ENCODE results near the gene NKAIN2.

The NKAIN2 gene

GRCh38 chr6:124319410-124319809 lies 515.7 kb downstream of the NKAIN2 start:
- no peak overlapping the region for H2AK5ac ChIP-seq (ENCODE audit: low read length)
- H3K4me1 ChIP-seq (ENCODE audit: control insufficient read depth in 1 of 2, insufficient read depth in 2 of 2, low read length in 2 of 2), result no peaks in the 10 kb centered on the region
- no peak overlapping the region for H4K8ac ChIP-seq (ENCODE audit: low read depth, low read length)
- no peak overlapping the region for H3K9ac ChIP-seq (ENCODE audit: low read length)
- no peak overlapping the region for H3K4me2 ChIP-seq (ENCODE audit: low read length)
- no peaks in the 10 kb centered on the region for H3K9me3 ChIP-seq (ENCODE audit: insufficient read depth, low read depth, low read length)
- no peak overlapping the region for H2BK12ac ChIP-seq (ENCODE audit: low read length)
- no peak overlapping the region for H2BK120ac ChIP-seq (ENCODE audit: insufficient read depth, low read length, poor library complexity)
- no peak overlapping the region for H3K23ac ChIP-seq (ENCODE audit: low read length)
- no peak overlapping the region for H3K27ac ChIP-seq (ENCODE audit: low read depth, low read length)
- WGBS (ENCODE audit: extremely low coverage, insufficient coverage, insufficient read length), result no CpG with 5 or more reads among the region's 2 CpGs
- no peaks in the 10 kb centered on the region for H3K79me2 ChIP-seq (ENCODE audit: control insufficient read depth, insufficient read depth, low read length, poor library complexity)
- no peak overlapping the region for H4K91ac ChIP-seq (ENCODE audit: low read depth, low read length)
- H2AFZ ChIP-seq (ENCODE audit: insufficient read depth, low read length, poor library complexity), result no peak overlapping the region
- no peak for DNase-seq
- no peak overlapping the region for H3K14ac ChIP-seq (ENCODE audit: low read length)
- no peak overlapping the region for H3K18ac ChIP-seq (ENCODE audit: low read length)
- no peaks in the 10 kb centered on the region for H3K79me1 ChIP-seq (ENCODE audit: low read length)
- no peaks in the 10 kb centered on the region for H3K27me3 ChIP-seq (ENCODE audit: insufficient read depth, low read length)
- no peak overlapping the region for H2BK5ac ChIP-seq (ENCODE audit: low read depth, low read length, poor library complexity)
- no peaks in the 10 kb centered on the region for H3K36me3 ChIP-seq (ENCODE audit: control insufficient read depth in 1 of 2, insufficient read depth in 2 of 2, low read length in 2 of 2)
- H3K4me3 ChIP-seq (ENCODE audit: low read depth, low read length), result no peak overlapping the region
- no peak overlapping the region for H3K4ac ChIP-seq (ENCODE audit: low read depth, low read length)
- no peak overlapping the region for H4K12ac ChIP-seq (ENCODE audit: low read depth, low read length)

- no peak overlapping the region for H2AK5ac ChIP-seq (ENCODE audit: low read length)
- no peak overlapping the region for H4K91ac ChIP-seq (ENCODE audit: low read depth, low read length)
- no peak overlapping the region for H2BK120ac ChIP-seq (ENCODE audit: insufficient read depth, low read length, poor library complexity)
- H3K4ac ChIP-seq (ENCODE audit: low read depth, low read length), result no peak overlapping the region
- H2BK5ac ChIP-seq (ENCODE audit: low read depth, low read length, poor library complexity), result no peak overlapping the region
- H3K14ac ChIP-seq (ENCODE audit: low read length), result no peak overlapping the region
- no peaks in the 10 kb centered on the region for H3K9me3 ChIP-seq (ENCODE audit: insufficient read depth, low read depth, low read length)
- no peaks in the 10 kb centered on the region for H3K79me1 ChIP-seq (ENCODE audit: low read length)
- H4K8ac ChIP-seq (ENCODE audit: low read depth, low read length), result no peak overlapping the region
- no peaks in the 10 kb centered on the region for H3K4me1 ChIP-seq (ENCODE audit: control insufficient read depth in 1 of 2, insufficient read depth in 2 of 2, low read length in 2 of 2)
- no peak overlapping the region for H3K4me2 ChIP-seq (ENCODE audit: low read length)
- H2AFZ ChIP-seq (ENCODE audit: insufficient read depth, low read length, poor library complexity), result no peak overlapping the region
- no peak overlapping the region for H3K4me3 ChIP-seq (ENCODE audit: low read depth, low read length)
- no peaks in the 10 kb centered on the region for H3K79me2 ChIP-seq (ENCODE audit: control insufficient read depth, insufficient read depth, low read length, poor library complexity)
- no peaks in the 10 kb centered on the region for H3K36me3 ChIP-seq (ENCODE audit: control insufficient read depth in 1 of 2, insufficient read depth in 2 of 2, low read length in 2 of 2)
- H4K12ac ChIP-seq (ENCODE audit: low read depth, low read length), result no peak overlapping the region
- no peak overlapping the region for H3K23ac ChIP-seq (ENCODE audit: low read length)
- no peak overlapping the region for H3K27ac ChIP-seq (ENCODE audit: low read depth, low read length)
- H2BK12ac ChIP-seq (ENCODE audit: low read length), result no peak overlapping the region
- H3K9ac ChIP-seq (ENCODE audit: low read length), result no peak overlapping the region
- no peaks in the 10 kb centered on the region for H3K27me3 ChIP-seq (ENCODE audit: insufficient read depth, low read length)
- H3K18ac ChIP-seq (ENCODE audit: low read length), result no peak overlapping the region
- no peak for DNase-seq
These were observed 520.6 kb downstream of the NKAIN2 start for GRCh38 chr6:124324237-124324636.

- Histone ChIP-seq H2AFZ (ENCODE audit: insufficient read depth, low read length, poor library complexity) (no peak overlapping the region), H3K79me1 (ENCODE audit: low read length) (no peaks in the 10 kb centered on the region), H2AK5ac (ENCODE audit: low read length) (no peak overlapping the region), H3K18ac (ENCODE audit: low read length) (no peak overlapping the region), H3K4me3 (ENCODE audit: low read depth, low read length) (no peak overlapping the region), H3K36me3 (ENCODE audit: control insufficient read depth in 1 of 2, insufficient read depth in 2 of 2, low read length in 2 of 2) (no peaks in the 10 kb centered on the region), H2BK5ac (ENCODE audit: low read depth, low read length, poor library complexity) (no peak overlapping the region), H3K4me1 (ENCODE audit: control insufficient read depth in 1 of 2, insufficient read depth in 2 of 2, low read length in 2 of 2) (no peaks in the 10 kb centered on the region), H3K27ac (ENCODE audit: low read depth, low read length) (no peak overlapping the region), H3K27me3 (ENCODE audit: insufficient read depth, low read length) (no peaks in the 10 kb centered on the region), H2BK120ac (ENCODE audit: insufficient read depth, low read length, poor library complexity) (no peak overlapping the region), H4K8ac (ENCODE audit: low read depth, low read length) (no peak overlapping the region), H2BK12ac (ENCODE audit: low read length) (no peak overlapping the region), H3K79me2 (ENCODE audit: control insufficient read depth, insufficient read depth, low read length, poor library complexity) (no peaks in the 10 kb centered on the region), H3K4ac (ENCODE audit: low read depth, low read length) (no peak overlapping the region), H3K4me2 (ENCODE audit: low read length) (no peak overlapping the region), H4K12ac (ENCODE audit: low read depth, low read length) (no peak overlapping the region), H3K14ac (ENCODE audit: low read length) (no peak overlapping the region), H3K23ac (ENCODE audit: low read length) (no peak overlapping the region), H3K9ac (ENCODE audit: low read length) (no peak overlapping the region), H3K9me3 (ENCODE audit: insufficient read depth, low read depth, low read length) (no peaks in the 10 kb centered on the region), H4K91ac (ENCODE audit: low read depth, low read length) (no peak overlapping the region)
- no peak for DNase-seq
- no CpG with 5 or more reads among the region's 1 CpG for WGBS (ENCODE audit: extremely low coverage, insufficient coverage, insufficient read length)
These were observed 526.5 kb downstream of the NKAIN2 start for GRCh38 chr6:124330197-124330596.

GRCh38 chr6:124334359-124334758 lies 530.7 kb downstream of the NKAIN2 start:
- Histone ChIP-seq H4K91ac (ENCODE audit: low read depth, low read length) (no peak overlapping the region), H3K9ac (ENCODE audit: low read length) (no peak overlapping the region), H2AK5ac (ENCODE audit: low read length) (no peak overlapping the region), H3K4me3 (ENCODE audit: low read depth, low read length) (no peak overlapping the region), H3K23ac (ENCODE audit: low read length) (no peak overlapping the region), H3K4ac (ENCODE audit: low read depth, low read length) (no peak overlapping the region), H4K12ac (ENCODE audit: low read depth, low read length) (no peak overlapping the region), H2BK120ac (ENCODE audit: insufficient read depth, low read length, poor library complexity) (no peak overlapping the region), H2BK5ac (ENCODE audit: low read depth, low read length, poor library complexity) (no peak overlapping the region), H2AFZ (ENCODE audit: insufficient read depth, low read length, poor library complexity) (no peak overlapping the region), H3K18ac (ENCODE audit: low read length) (no peak overlapping the region), H3K36me3 (ENCODE audit: control insufficient read depth in 1 of 2, insufficient read depth in 2 of 2, low read length in 2 of 2) (no peaks in the 10 kb centered on the region), H3K27ac (ENCODE audit: low read depth, low read length) (no peak overlapping the region), H3K79me2 (ENCODE audit: control insufficient read depth, insufficient read depth, low read length, poor library complexity) (no peaks in the 10 kb centered on the region), H2BK12ac (ENCODE audit: low read length) (no peak overlapping the region), H3K27me3 (ENCODE audit: insufficient read depth, low read length) (no peaks in the 10 kb centered on the region), H3K79me1 (ENCODE audit: low read length) (no peaks in the 10 kb centered on the region), H4K8ac (ENCODE audit: low read depth, low read length) (no peak overlapping the region), H3K9me3 (ENCODE audit: insufficient read depth, low read depth, low read length) (no peaks in the 10 kb centered on the region), H3K4me1 (ENCODE audit: control insufficient read depth in 1 of 2, insufficient read depth in 2 of 2, low read length in 2 of 2) (no peaks in the 10 kb centered on the region), H3K4me2 (ENCODE audit: low read length) (no peak overlapping the region), H3K14ac (ENCODE audit: low read length) (no peak overlapping the region)
- DNase-seq, result no peak
- WGBS (ENCODE audit: extremely low coverage, insufficient coverage, insufficient read length), result no CpG with 5 or more reads among the region's 4 CpGs
